Measurements from ENCODE around the gene PIGZ. TPM values are rescaled to one million over a fixed set of nuclear protein-coding genes. Genes with fewer than 3 reads are reported as not detected.

PIGZ gene
- total RNA-seq, 4 donors from 2014 or later, result 2.3 to 8.0 (median 4.4) TPM

- DNase-seq (ENCODE audit: low spot score in 2 of 2), result no peak
- 77 to 81% methylated on average over 9 of the region's 9 CpGs for WGBS, 2 donors
- intact Hi-C loops (cut with DNase I; ENCODE audit: low total_unique reads), result loop anchor here (10.0 kb wide), 1 partner anchor 128 kb away; no protein-coding TSS in a partner anchor
Measured at GRCh38 chr3:196962108-196962929, 6.3 kb downstream of the PIGZ start.

GRCh38 chr3:196954832-196955231, 13.8 kb downstream of the PIGZ start:
- H3K4me3 ChIP-seq (ENCODE audit: low read depth, poor library complexity, severe bottlenecking), result no peak overlapping the region
- no peak for DNase-seq (ENCODE audit: low spot score in 2 of 2)
- no peak for TF ChIP-seq POLR2A (IDR thresholded peaks at IDR 0.05)
- no peak for TF ChIP-seq CTCF (IDR thresholded peaks at IDR 0.05)
- intact Hi-C loops (cut with DNase I; ENCODE audit: low total_unique reads), result no loop called here
- 80 to 91% methylated on average over 7 of the region's 7 CpGs for WGBS, 2 donors

More at GRCh38 chr3:196962108-196962929, 6.3 kb downstream of the PIGZ start:
- TF ChIP-seq POLR2A (IDR thresholded peaks at IDR 0.05), result no peak
- TF ChIP-seq CTCF (IDR thresholded peaks at IDR 0.05), result no peak
- H3K4me3 ChIP-seq (ENCODE audit: low read depth, poor library complexity, severe bottlenecking), result no peak overlapping the region

GRCh38 chr3:196951371-196951770, 17.3 kb downstream of the PIGZ start:
- no peak overlapping the region for H3K4me3 ChIP-seq (ENCODE audit: low read depth, poor library complexity, severe bottlenecking)
- TF ChIP-seq POLR2A (IDR thresholded peaks at IDR 0.05), result no peak
- TF ChIP-seq CTCF (IDR thresholded peaks at IDR 0.05), result no peak
- DNase-seq (ENCODE audit: low spot score in 2 of 2), result no peak
- WGBS, 2 donors, result 93 to 97% methylated on average over 3 of the region's 3 CpGs
- intact Hi-C loops (cut with DNase I; ENCODE audit: low total_unique reads), result no loop called here

GRCh38 chr3:196949750-196950149, 18.9 kb downstream of the PIGZ start:
- intact Hi-C loops (cut with DNase I; ENCODE audit: low total_unique reads), result no loop called here
- no peak for DNase-seq (ENCODE audit: low spot score in 2 of 2)
- 93 to 97% methylated on average over 6 of the region's 6 CpGs for WGBS, 2 donors
- H3K4me3 ChIP-seq (ENCODE audit: low read depth, poor library complexity, severe bottlenecking), result no peak overlapping the region
- TF ChIP-seq CTCF (IDR thresholded peaks at IDR 0.05) (no peak), POLR2A (IDR thresholded peaks at IDR 0.05) (no peak)

GRCh38 chr3:196949285-196949619, 19.4 kb downstream of the PIGZ start:
- intact Hi-C loops (cut with DNase I; ENCODE audit: low total_unique reads), result no loop called here
- TF ChIP-seq POLR2A (IDR thresholded peaks at IDR 0.05), result no peak
- TF ChIP-seq CTCF (IDR thresholded peaks at IDR 0.05), result no peak
- WGBS, 2 donors, result 87 to 88% methylated on average over 6 of the region's 6 CpGs

More at GRCh38 chr3:196949285-196949619, 19.4 kb downstream of the PIGZ start:
- no peak for DNase-seq (ENCODE audit: low spot score in 2 of 2)
- no peak overlapping the region for H3K4me3 ChIP-seq (ENCODE audit: low read depth, poor library complexity, severe bottlenecking)

Data from lower leg skin (tissue), 4 donors.